H1 (cell line): ENCODE results near the gene RPL38. TPM values are rescaled to one million over a fixed set of nuclear protein-coding genes. Genes with fewer than 3 reads are reported as not detected.
A peak's percentile ranks its signal among the peaks of the same experiment; 100 is the strongest.

Experiments used
- CTCF ChIA-PET: fragments of 300-600 bp; sonication (Branson Sonifier 250); formaldehyde crosslinking; loops from one replicate; lab custom pipeline; 2021; ENCODE audit not compliant: partially characterized antibody; lab: Charles Lee
- POLR2A ChIA-PET: fragments of 300-600 bp; sonication (Branson Sonifier 250); formaldehyde crosslinking; loops from one replicate; lab custom pipeline; 2021; ENCODE audit warnings: inconsistent platforms; ENCODE audit not compliant: partially characterized antibody; lab: Charles Lee
- DNase-seq, 2 experiments: peaks; one replicate each; pipeline versions ENCODE4 v3.0.0 to v3.0.0-alpha.2; 2010 to 2022; ENCODE audit warnings: low spot score in 2 of 2, low read depth in 1 of 2, mixed read lengths in 1 of 2
- FAIRE-seq: peaks from 2 replicates; lab custom pipeline; 2011; peaks lifted over from hg19 to GRCh38; lab: Jason Lieb, UNC
- H2AFZ ChIP-seq: 2 replicates; pipeline ENCODE4 v1.8.1; 2012; ENCODE audit warnings: low read length, inconsistent platforms
- H2AK5ac ChIP-seq: 2 replicates; pipeline ENCODE4 v1.6.1; 2013; ENCODE audit warnings: low read depth, low read length
- H2BK120ac ChIP-seq: replicated peaks from 2 replicates; pipeline ENCODE3; 2013; ENCODE audit warnings: low read depth, low read length, inconsistent platforms
- H2BK12ac ChIP-seq: 2 replicates; pipeline ENCODE4 v1.6.1; 2013; ENCODE audit warnings: low read depth, low read length
- H2BK15ac ChIP-seq: 2 replicates; pipeline ENCODE4 v1.6.1; 2013; ENCODE audit warnings: low read length
- H2BK20ac ChIP-seq: 2 replicates; pipeline ENCODE4 v1.6.1; 2013; ENCODE audit warnings: low read length
- H2BK5ac ChIP-seq: 2 replicates; pipeline ENCODE4 v1.6.1; 2013; ENCODE audit warnings: low read depth, low read length
- H3K14ac ChIP-seq: 2 replicates; pipeline ENCODE4 v1.6.1; 2013; ENCODE audit warnings: inconsistent platforms; ENCODE audit not compliant: insufficient read length
- H3K18ac ChIP-seq: 2 replicates; pipeline ENCODE4 v1.6.1; 2013; ENCODE audit warnings: low read length; ENCODE audit errors: extremely low read depth
- H3K23ac ChIP-seq: 2 replicates; pipeline ENCODE4 v1.6.1; 2013; ENCODE audit warnings: inconsistent platforms; ENCODE audit not compliant: insufficient read length
- H3K23me2 ChIP-seq: 2 replicates; pipeline ENCODE4 v1.6.1; 2013; ENCODE audit warnings: low read depth, low read length
- H3K27ac ChIP-seq: 2 replicates; pipeline ENCODE4 v1.6.1; 2011; ENCODE audit warnings: low read depth, low read length, inconsistent platforms
- H3K27me3 ChIP-seq, 4 experiments: replicated peaks in 1 of 4; 1 replicate in 1 of 4; 2 replicates in 3 of 4; pipeline versions ENCODE4 v1.6.1 to v1.8.1; 2011 to 2013; ENCODE audit warnings: low read length in 3 of 4, mild to moderate bottlenecking in 3 of 4, inconsistent platforms in 2 of 4, mixed read lengths in 2 of 4, moderate library complexity in 1 of 4; ENCODE audit not compliant: control insufficient read depth in 3 of 4, insufficient read depth in 3 of 4; ENCODE audit errors: extremely low read depth in 1 of 4
- H3K36me3 ChIP-seq, 4 experiments: 2 replicates each; pipeline versions ENCODE4 v1.6.1 to v1.8.1; 2011 to 2013; ENCODE audit warnings: mild to moderate bottlenecking in 4 of 4, low read length in 3 of 4, moderate library complexity in 2 of 4, control low read depth in 1 of 4, inconsistent platforms in 1 of 4; ENCODE audit not compliant: insufficient read depth in 4 of 4, control insufficient read depth in 2 of 4
- H3K4ac ChIP-seq: replicated peaks from 2 replicates; pipeline ENCODE3; 2013; ENCODE audit warnings: low read length, low read depth, mixed read lengths, inconsistent platforms; ENCODE audit not compliant: insufficient read length
- H3K4me1 ChIP-seq, 4 experiments: replicated peaks in 1 of 4; 1 replicate in 1 of 4; 2 replicates in 3 of 4; pipeline versions ENCODE4 v1.6.1 to v1.8.1; 2011 to 2013; ENCODE audit warnings: low read length in 3 of 4, inconsistent platforms in 2 of 4, mixed read lengths in 1 of 4; ENCODE audit not compliant: insufficient read depth in 4 of 4, control insufficient read depth in 3 of 4
- H3K4me2 ChIP-seq, 2 experiments: 2 replicates each; pipeline versions ENCODE4 v1.6.1 to v1.8.1; 2011 to 2013; ENCODE audit warnings: low read depth in 2 of 2, low read length in 2 of 2, control low read depth in 1 of 2, inconsistent platforms in 1 of 2, mild to moderate bottlenecking in 1 of 2; ENCODE audit not compliant: insufficient read depth in 1 of 2
- H3K4me3 ChIP-seq, 4 experiments: fragments of 200-600, 300-600 bp in 1 of 4; sonication (generic), shearing (Covaris generic), sonication (Bioruptor Twin) in 1 of 4; 2 replicates each; pipeline versions ENCODE4 v1.5.1 to v1.8.1; 2011 to 2016; ENCODE audit warnings: low read length in 4 of 4, low read depth in 3 of 4, control low read depth in 2 of 4, inconsistent platforms in 2 of 4, mild to moderate bottlenecking in 2 of 4, mixed read lengths in 1 of 4, moderate library complexity in 1 of 4; ENCODE audit not compliant: insufficient read depth in 2 of 4; ENCODE audit errors: extremely low read depth in 1 of 4
- H3K56ac ChIP-seq: replicated peaks from 2 replicates; pipeline ENCODE3; 2013; ENCODE audit warnings: low read depth, mild to moderate bottlenecking, mixed read lengths, low read length, inconsistent platforms; ENCODE audit not compliant: insufficient read length
- H3K79me1 ChIP-seq: 2 replicates; pipeline ENCODE4 v1.6.1; 2013; ENCODE audit warnings: low read depth, low read length, control low read depth
- H3K79me2 ChIP-seq, 2 experiments: 2 replicates each; pipeline versions ENCODE4 v1.6.1 to v1.8.1; 2012 to 2013; ENCODE audit warnings: low read length in 2 of 2, mild to moderate bottlenecking in 2 of 2, inconsistent platforms in 1 of 2; ENCODE audit not compliant: insufficient read depth in 2 of 2, control insufficient read depth in 1 of 2
- H3K9ac ChIP-seq, 4 experiments: replicated peaks in 1 of 4; 1 replicate in 1 of 4; 2 replicates in 3 of 4; pipeline versions ENCODE4 v1.6.1 to v1.8.1; 2011 to 2013; ENCODE audit warnings: low read depth in 3 of 4, low read length in 3 of 4, control low read depth in 2 of 4, mild to moderate bottlenecking in 2 of 4, moderate library complexity in 2 of 4, inconsistent platforms in 1 of 4; ENCODE audit errors: extremely low read depth in 1 of 4
- H3K9me3 ChIP-seq, 2 experiments: 2 replicates each; pipeline versions ENCODE4 v1.6.1 to v1.8.1; 2012 to 2013; ENCODE audit warnings: mild to moderate bottlenecking in 2 of 2, moderate library complexity in 2 of 2, control low read depth in 1 of 2, inconsistent platforms in 1 of 2, low read depth in 1 of 2, low read length in 1 of 2, mixed read lengths in 1 of 2; ENCODE audit not compliant: insufficient read depth in 2 of 2
- H4K20me1 ChIP-seq, 2 experiments: replicated peaks in 1 of 2; 2 replicates each; pipeline versions ENCODE3 to v1.8.1; 2011 to 2013; ENCODE audit warnings: inconsistent platforms in 2 of 2, low read length in 2 of 2, mild to moderate bottlenecking in 1 of 2; ENCODE audit not compliant: insufficient read depth in 2 of 2, control insufficient read depth in 1 of 2
- H4K5ac ChIP-seq: 2 replicates; pipeline ENCODE4 v1.6.1; 2013; ENCODE audit warnings: low read length, low read depth, mixed read lengths, inconsistent platforms; ENCODE audit not compliant: insufficient read length
- H4K8ac ChIP-seq: 2 replicates; pipeline ENCODE4 v1.8.0; 2013; ENCODE audit warnings: mild to moderate bottlenecking, moderate library complexity, low read length, inconsistent platforms; ENCODE audit not compliant: insufficient read depth; ENCODE audit errors: extremely low read depth
- H4K91ac ChIP-seq: replicated peaks from 2 replicates; pipeline ENCODE3; 2013; ENCODE audit warnings: low read length, mixed read lengths, inconsistent platforms; ENCODE audit not compliant: insufficient read length
- ASH2L ChIP-seq: fragments of 200-600, 300-600 bp; sonication (generic); IDR thresholded peaks from one replicate; pipeline ENCODE4 v1.7.1; 2017; ENCODE audit warnings: low read length
- BCL11A ChIP-seq, 2 experiments: IDR thresholded peaks; one replicate each; pipeline ENCODE4 v1.6.1; 2011; ENCODE audit warnings: low read depth in 2 of 2, low read length in 2 of 2, mild to moderate bottlenecking in 2 of 2
- BRCA1 ChIP-seq: IDR thresholded peaks from 2 replicates; pipeline ENCODE4 v1.6.1; 2012; ENCODE audit warnings: low read depth, low read length, improper control_type of control experiment
- CHD2 ChIP-seq: IDR thresholded peaks from 2 replicates; pipeline ENCODE4 v1.6.1; 2012; ENCODE audit warnings: low read length, improper control_type of control experiment
- HDAC2 ChIP-seq, 2 experiments: fragments of 300-600 bp in 1 of 2; sonication (generic) in 1 of 2; IDR thresholded peaks; 2 replicates each; pipeline ENCODE4 v1.6.1; 2011 to 2012; ENCODE audit warnings: low read depth in 2 of 2, low read length in 2 of 2, mild to moderate bottlenecking in 2 of 2, moderate library complexity in 2 of 2, borderline replicate concordance in 1 of 2, inconsistent platforms in 1 of 2
- JUND ChIP-seq: IDR thresholded peaks from 2 replicates; pipeline ENCODE4 v1.6.1; 2011; ENCODE audit warnings: mild to moderate bottlenecking, improper control_type of control experiment, low read length
- KDM5A ChIP-seq: fragments of 200-600 bp; IDR thresholded peaks from 2 replicates; pipeline ENCODE4 v1.7.1; 2012; ENCODE audit warnings: mild to moderate bottlenecking, low read length, inconsistent platforms, mixed read lengths
- POLR2AphosphoS5 ChIP-seq: IDR thresholded peaks from 2 replicates; pipeline ENCODE4 v1.6.1; 2011; ENCODE audit warnings: low read depth, low read length
- RBBP5 ChIP-seq: IDR thresholded peaks from 2 replicates; pipeline ENCODE4 v1.7.1; 2012; ENCODE audit warnings: low read depth, mild to moderate bottlenecking, inconsistent platforms, low read length, moderate library complexity, borderline replicate concordance
- SIN3A ChIP-seq, 2 experiments: IDR thresholded peaks in 1 of 2; conservative IDR thresholded peaks in 1 of 2; 2 replicates each; pipeline ENCODE4 v1.6.1; 2011 to 2012; ENCODE audit warnings: low read length in 2 of 2, improper control_type of control experiment in 1 of 2, low read depth in 1 of 2, mild to moderate bottlenecking in 1 of 2
- TAF1 ChIP-seq: IDR thresholded peaks from 2 replicates; pipeline ENCODE4 v1.6.1; 2011; ENCODE audit warnings: mild to moderate bottlenecking, low read depth, low read length
- ZNF274 ChIP-seq: IDR thresholded peaks from 2 replicates; pipeline ENCODE4 v1.7.0; 2012; ENCODE audit warnings: low read length, borderline replicate concordance; ENCODE audit errors: extremely low read depth
- WGBS, 2 experiments: shearing (Covaris generic) in 1 of 2; methylation state at CpG; one replicate each; pipeline versions ENCODE4 v1.1.6 to v1.1.7; 2013 to 2015; ENCODE audit warnings: low lambda C conversion rate in 2 of 2, mixed read lengths in 2 of 2, inconsistent platforms in 1 of 2, low coverage in 1 of 2, missing lambda C conversion rate in 1 of 2; ENCODE audit not compliant: insufficient replicate concordance in 2 of 2, insufficient coverage in 1 of 2, insufficient read length in 1 of 2; ENCODE audit errors: extremely low coverage in 1 of 2, missing lambda C conversion rate in 1 of 2; 5-methylcytosine and 5-hydroxymethylcytosine counted together
- polyA plus RNA-seq, 7 experiments: library from polyadenylated mRNA; depleted of rRNA in 3 of 7; stranded (reverse) in 5 of 7; unstranded in 2 of 7; fragments of >200 nt in 5 of 7; fragments of 200-250 nt in 2 of 7; gene quantifications; 1 replicate in 5 of 7; 2 replicates in 1 of 7; 4 replicates in 1 of 7; pipeline versions ENCODE4 v1.2.1 to v1.2.3, GENCODE V29; 2011 to 2013; ENCODE audit warnings: missing spikeins in 2 of 7, mixed read lengths in 2 of 7
- total RNA-seq: library from RNA; stranded (reverse); fragmentation: NEBNext Ultra II Directional; extraction: Animal tissue kit (Norgen Biotek cat#: 25700); gene quantifications from 2 replicates; pipeline ENCODE4 v1.2.1, GENCODE V29; 2021

RPL38 gene
- total and polyA plus RNA-seq, 2 of the 8 experiments (the other 6 are each of a cell fraction or from before 2014, with no cell fraction given), result 412 to 1,195 TPM

DNA sequence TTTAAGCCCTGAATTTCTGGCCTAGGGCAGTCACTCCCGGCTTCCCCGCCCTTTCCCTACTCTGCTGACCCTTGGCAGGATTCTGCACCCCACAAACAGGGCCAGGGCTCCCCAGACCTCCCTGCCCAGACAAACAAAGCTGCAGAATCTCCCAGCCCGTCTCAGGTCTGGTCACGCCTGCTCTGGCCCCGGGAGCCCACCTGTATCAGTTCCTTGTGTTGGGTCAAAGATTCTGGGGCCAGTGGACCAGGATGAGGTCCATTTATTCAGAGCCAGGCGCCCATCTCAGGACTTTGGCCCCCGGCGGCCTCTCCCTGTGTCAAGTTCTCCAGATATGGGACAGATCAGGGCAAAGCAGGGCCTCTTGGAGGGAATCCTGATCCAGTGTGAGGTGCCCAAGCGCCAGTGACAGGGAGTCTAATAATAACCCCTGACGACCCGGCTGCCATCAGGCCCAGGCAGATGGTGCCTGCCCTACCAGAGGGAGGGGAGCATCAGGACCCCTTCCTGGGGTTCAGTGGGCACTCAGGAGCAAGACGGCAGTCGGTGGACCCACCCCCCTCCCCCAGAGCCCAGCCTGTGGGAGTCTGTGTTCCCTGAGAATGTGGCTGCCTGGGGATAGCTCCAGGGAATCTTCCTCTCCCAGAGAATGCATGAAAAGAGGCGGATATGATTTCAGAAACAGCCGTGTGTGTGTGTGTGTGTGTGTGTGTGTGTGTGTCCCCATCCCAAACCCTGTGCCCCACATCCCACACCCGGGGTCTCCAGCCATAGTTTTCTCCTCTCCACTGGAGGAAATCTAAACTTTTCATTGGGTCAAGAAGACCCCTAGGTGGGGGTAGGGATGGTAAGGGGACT is 11.2 kb downstream of the RPL38 start:
- H3K18ac ChIP-seq, result no peak overlapping the region
- H3K79me1 ChIP-seq, result no peaks in the 10 kb centered on the region; the same call in 1 of the 2 replicates
- H3K56ac ChIP-seq, result no peak overlapping the region
- H2BK20ac ChIP-seq, result no peak overlapping the region
- H3K9me3 ChIP-seq, result no peaks in the 10 kb centered on the region
- FAIRE-seq (no peak), DNase-seq (no peak)
- H4K20me1 ChIP-seq, result peaks cover 3 to 10% of the 10 kb centered on the region in 2 experiments
- H3K79me2 ChIP-seq, result no peaks in the 10 kb centered on the region
- no peak overlapping the region for H2AK5ac ChIP-seq
- WGBS, 2 experiments, result 75% methylated on average over 15 of the region's 16 CpGs; no CpG with 5 or more reads in 1 of the 2 experiments
- peaks cover 21% of the 10 kb centered on the region for H3K23me2 ChIP-seq
- H2AFZ ChIP-seq, result no peak overlapping the region
- POLR2A ChIA-PET, result interaction anchor here (1.6 to 6.9 kb wide), 3 partner anchors 10 to 28 kb away, joined by 3 to 65 read pairs (median 61); partner anchors contain the start of gene RPL38
- no peak overlapping the region for H4K5ac ChIP-seq
- H2BK15ac ChIP-seq, result no peak overlapping the region
- no peak overlapping the region for H3K14ac ChIP-seq
- peak overlapping the region; percentile 84 to 88; a peak in 3 of 4 replicates for H3K4me2 ChIP-seq
- CTCF ChIA-PET, result interaction anchor here (1.4 to 1.5 kb wide), 2 partner anchors 9 to 15 kb away, joined by 4 to 6 read pairs; no protein-coding TSS in a partner anchor
- H2BK12ac ChIP-seq, result peak overlapping the region; percentile 29; the same call in 1 of the 2 replicates
- H3K4me3 ChIP-seq, result peak overlapping the region in 2 of 4 experiments; percentile 62; a peak in 2 of 8 replicates
- no peak overlapping the region for H3K9ac ChIP-seq
- no peak overlapping the region for H3K23ac ChIP-seq
- H3K36me3 ChIP-seq, result peaks cover 5% of the 10 kb centered on the region in 4 experiments; a peak in 6 of 8 replicates
- H3K27ac ChIP-seq, result no peak overlapping the region
- H3K27me3 ChIP-seq, result peaks cover 2 to 20% (median 11%) of the 10 kb centered on the region in 4 experiments; a peak in 6 of 7 replicates
- H2BK5ac ChIP-seq, result no peak overlapping the region
- no peak overlapping the region for H2BK120ac ChIP-seq
- no peak overlapping the region for H4K91ac ChIP-seq
- H3K4me1 ChIP-seq, result peaks cover 8 to 21% (median 20%) of the 10 kb centered on the region in 4 experiments
- H3K4ac ChIP-seq, result no peak overlapping the region
- H4K8ac ChIP-seq, result no peak overlapping the region
- no peak for TF ChIP-seq BCL11A (IDR thresholded peaks at IDR 0.05; ENCODE audit: low read depth in 2 of 2, low read length in 2 of 2)
- no peak for TF ChIP-seq ZNF274
- no peak for TF ChIP-seq SIN3A (conservative IDR thresholded peaks at IDR 0.05 in 1 of 2, IDR thresholded peaks at IDR 0.05 in 1 of 2; ENCODE audit: low read depth in 1 of 2, low read length in 2 of 2)
- no peak for TF ChIP-seq CHD2
- TF ChIP-seq RBBP5, result no peak
- no peak for TF ChIP-seq TAF1
- TF ChIP-seq BRCA1, result no peak
- TF ChIP-seq HDAC2 (IDR thresholded peaks at IDR 0.05; ENCODE audit: borderline replicate concordance in 1 of 2, low read depth in 2 of 2, low read length in 2 of 2), result no peak
- TF ChIP-seq ASH2L, result no peak
- no peak for TF ChIP-seq POLR2AphosphoS5
- no peak for TF ChIP-seq KDM5A
- no peak for TF ChIP-seq JUND
